HepG2 (cell line): Measurements from ENCODE around the gene SLC6A12. TPM values are rescaled to one million over a fixed set of nuclear protein-coding genes. Genes with fewer than 3 reads are reported as not detected.

ENCODE experiments used
- ATAC-seq: fragments of 200-7000 bp; cut with Tn5 transposase; 3 replicates; pipeline ENCODE4 v1.9.1; 2020; ENCODE audit warnings: mild to moderate bottlenecking, moderate library complexity
- BruUV-seq: library from RNA; stranded (reverse); fragments of 400-500 nt; replicated peaks from 2 replicates; lab custom pipeline; 2021; lab: Mats Ljungman, UMichigan
- CTCF ChIA-PET: fragments of 300-600 bp; formaldehyde crosslinking; extraction: SDS; loops from one replicate; lab custom pipeline; 2021; ENCODE audit warnings: low total read pairs, inconsistent platforms, low intra/inter-chr PET ratio; lab: Yijun Ruan, JAX
- POLR2A ChIA-PET: fragments of 350-600 bp; sonication (Branson Sonifier 250); formaldehyde crosslinking; loops from one replicate; lab custom pipeline; 2020; ENCODE audit warnings: antibody characterized with exemption, inconsistent platforms; lab: Yijun Ruan, JAX
- DNase-seq: peaks from one replicate; pipeline ENCODE4 v3.0.0-alpha.2; 2015; ENCODE audit warnings: low spot score
- FAIRE-seq: peaks from 3 replicates; lab custom pipeline; 2011; peaks lifted over from hg19 to GRCh38; lab: Jason Lieb, UNC
- H2AFZ ChIP-seq: one replicate; pipeline ENCODE4 v1.6.1; 2011; ENCODE audit warnings: low read length, inconsistent platforms
- H3K27ac ChIP-seq: fragments of 300-600 bp; 3 replicates; pipeline ENCODE4 v1.8.0; 2011; ENCODE audit warnings: mixed run types, mild to moderate bottlenecking, mixed read lengths, low read length, inconsistent platforms; ENCODE audit not compliant: insufficient read depth; ENCODE audit errors: extremely low read length
- H3K27me3 ChIP-seq, 2 experiments: fragments of 200-600 bp in 1 of 2; 2 replicates in 1 of 2; 3 replicates in 1 of 2; pipeline versions ENCODE4 v1.6.0 to v1.8.0; 2011; ENCODE audit warnings: low read length in 2 of 2, mild to moderate bottlenecking in 2 of 2, moderate library complexity in 2 of 2, inconsistent platforms in 1 of 2; ENCODE audit not compliant: insufficient read depth in 2 of 2, control insufficient read depth in 1 of 2
- H3K36me3 ChIP-seq, 2 experiments: fragments of 200-600 bp in 1 of 2; replicated peaks in 1 of 2; 2 replicates in 1 of 2; 3 replicates in 1 of 2; pipeline versions ENCODE4 v1.5.1 to v1.8.0; 2011; ENCODE audit warnings: low read length in 2 of 2, inconsistent platforms in 1 of 2; ENCODE audit not compliant: insufficient read depth in 2 of 2, control insufficient read depth in 1 of 2
- H3K4me1 ChIP-seq: 2 replicates; pipeline ENCODE4 v1.5.1; 2012; ENCODE audit warnings: low read length, inconsistent platforms; ENCODE audit not compliant: insufficient read depth
- H3K4me2 ChIP-seq: 2 replicates; pipeline ENCODE4 v1.6.0; 2011; ENCODE audit warnings: low read depth, low read length, inconsistent platforms
- H3K4me3 ChIP-seq, 3 experiments: fragments of 200-600 bp in 1 of 3; sonication (generic), shearing (Covaris generic) in 1 of 3; replicated peaks in 1 of 3; 2 replicates each; pipeline ENCODE4 v1.5.1; 2011 to 2016; ENCODE audit warnings: low read length in 3 of 3, inconsistent platforms in 2 of 3, low read depth in 2 of 3, mild to moderate bottlenecking in 2 of 3, control low read depth in 1 of 3, mixed read lengths in 1 of 3; ENCODE audit not compliant: insufficient read depth in 1 of 3
- H3K79me2 ChIP-seq: one replicate; pipeline ENCODE4 v1.6.1; 2011; ENCODE audit warnings: low read length, inconsistent platforms; ENCODE audit not compliant: insufficient read depth
- H3K9ac ChIP-seq: 2 replicates; pipeline ENCODE4 v1.6.0; 2011; ENCODE audit warnings: mild to moderate bottlenecking, low read depth, low read length, inconsistent platforms; ENCODE audit not compliant: insufficient read depth
- H3K9me3 ChIP-seq: 2 replicates; pipeline ENCODE4 v1.5.1; 2012; ENCODE audit warnings: mild to moderate bottlenecking, low read length
- H4K20me1 ChIP-seq: 2 replicates; pipeline ENCODE4 v1.6.0; 2011; ENCODE audit warnings: inconsistent platforms, mild to moderate bottlenecking, low read length, moderate library complexity; ENCODE audit not compliant: insufficient read depth
- KLF11 ChIP-seq: IDR thresholded peaks from 2 replicates; pipeline ENCODE4 v1.6.1; 2016; ENCODE audit warnings: missing compliant biosample characterization
- KLF12 ChIP-seq: sonication (generic); formaldehyde crosslinking; IDR thresholded peaks from 2 replicates; pipeline ENCODE4 v1.4.0; 2020; ENCODE audit warnings: missing genetic modification reagents, borderline replicate concordance
- MAFF ChIP-seq: IDR thresholded peaks from 2 replicates; pipeline ENCODE4 v1.6.1; 2011; ENCODE audit warnings: low read depth, low read length, improper control_type of control experiment
- NCOA1 ChIP-seq: sonication (generic); formaldehyde crosslinking; IDR thresholded peaks from 2 replicates; pipeline ENCODE4 v1.9.0; 2021; ENCODE audit warnings: missing genetic modification reagents
- PAXIP1 ChIP-seq: sonication (generic); formaldehyde crosslinking; conservative IDR thresholded peaks from 2 replicates; pipeline ENCODE4 v1.4.0; 2020; ENCODE audit warnings: mild to moderate bottlenecking, missing genetic modification reagents, moderate library complexity
- PHF21A ChIP-seq: sonication (generic); formaldehyde crosslinking; IDR thresholded peaks from 2 replicates; pipeline ENCODE4 v1.5.0; 2020; ENCODE audit warnings: mild to moderate bottlenecking, missing genetic modification reagents
- RARA ChIP-seq: IDR thresholded peaks from 2 replicates; pipeline ENCODE4 v1.6.1; 2016; ENCODE audit warnings: missing genetic modification reagents, missing compliant biosample characterization
- REST ChIP-seq, 2 experiments: IDR thresholded peaks; 2 replicates each; pipeline ENCODE4 v1.6.1; 2011 to 2012; ENCODE audit warnings: low read length in 2 of 2, borderline replicate concordance in 1 of 2, low read depth in 1 of 2, mild to moderate bottlenecking in 1 of 2, moderate library complexity in 1 of 2
- TAF15 ChIP-seq: fragments of 200-400 bp; formaldehyde crosslinking; IDR thresholded peaks from one replicate; pipeline ENCODE4 v1.6.1; 2018; ENCODE audit warnings: mild to moderate bottlenecking, low read depth, low read length; ENCODE audit not compliant: poor library complexity, severe bottlenecking
- XRCC5 ChIP-seq: fragments of 200-400 bp; formaldehyde crosslinking; optimal IDR thresholded peaks from 2 replicates; pipeline ENCODE3; 2017; ENCODE audit warnings: mild to moderate bottlenecking, low read length
- ZNF549 ChIP-seq: sonication (generic); formaldehyde crosslinking; IDR thresholded peaks from 2 replicates; pipeline ENCODE4 v1.5.0; 2020; ENCODE audit warnings: missing genetic modification reagents
- ZNF614 ChIP-seq: IDR thresholded peaks from 2 replicates; pipeline ENCODE4 v1.6.1; 2018; ENCODE audit warnings: missing biosample characterization, missing genetic modification reagents, inconsistent platforms, borderline replicate concordance
- ZNF639 ChIP-seq: conservative IDR thresholded peaks from 2 replicates; pipeline ENCODE4 v1.6.1; 2018; ENCODE audit warnings: missing genetic modification reagents
- ZNF747 ChIP-seq: sonication (generic); formaldehyde crosslinking; IDR thresholded peaks from 2 replicates; pipeline ENCODE4 v1.8.1; 2023; ENCODE audit warnings: missing genetic modification reagents, mild to moderate bottlenecking, borderline replicate concordance
- WGBS: methylation state at CpG from one replicate; pipeline ENCODE4 v1.1.6; 2017; ENCODE audit warnings: low lambda C conversion rate; 5-methylcytosine and 5-hydroxymethylcytosine counted together
- in situ Hi-C: cut with HindIII; loops from 2 replicates; pipeline ENCODE4 v1.10.0; 2017; ENCODE audit warnings: low pct_unique_long_range_greater_than_20kb; ENCODE audit not compliant: extremely low pct_ligation_motif_present
- intact Hi-C: fragments of 100-400 bp; cut with micrococcal nuclease; formaldehyde crosslinking; loops from one replicate; pipeline ENCODE4 v1.10.0; 2022; ENCODE audit not compliant: unreplicated experiment
- polyA plus RNA-seq, 8 experiments: library from polyadenylated mRNA; depleted of rRNA in 3 of 8; stranded (reverse) in 7 of 8; unstranded in 1 of 8; fragments of >200 nt; fragmentation: Illumina TruSeq in 4 of 8; extraction: Trizol in 4 of 8; gene quantifications; 2 replicates each; pipeline versions ENCODE4 v1.2.1 to v1.2.3, GENCODE V29; 2011 to 2016; ENCODE audit warnings: low read depth in 4 of 8, missing spikeins in 1 of 8, mixed read lengths in 1 of 8; ENCODE audit not compliant: insufficient read depth in 1 of 8
- total RNA-seq, 5 experiments: library from RNA; depleted of rRNA; stranded (reverse); fragments of >200 nt; fragmentation: Illumina TruSeq; extraction: Trizol; gene quantifications; 2 replicates each; pipeline ENCODE4 v1.2.3, GENCODE V29; 2016; ENCODE audit warnings: low read depth in 1 of 5

Gene SLC6A12
- total and polyA plus RNA-seq, 2 of the 13 experiments (the other 11 are each of a cell fraction or from before 2014, with no cell fraction given) = 3.7 to 18.8 TPM

DNA sequence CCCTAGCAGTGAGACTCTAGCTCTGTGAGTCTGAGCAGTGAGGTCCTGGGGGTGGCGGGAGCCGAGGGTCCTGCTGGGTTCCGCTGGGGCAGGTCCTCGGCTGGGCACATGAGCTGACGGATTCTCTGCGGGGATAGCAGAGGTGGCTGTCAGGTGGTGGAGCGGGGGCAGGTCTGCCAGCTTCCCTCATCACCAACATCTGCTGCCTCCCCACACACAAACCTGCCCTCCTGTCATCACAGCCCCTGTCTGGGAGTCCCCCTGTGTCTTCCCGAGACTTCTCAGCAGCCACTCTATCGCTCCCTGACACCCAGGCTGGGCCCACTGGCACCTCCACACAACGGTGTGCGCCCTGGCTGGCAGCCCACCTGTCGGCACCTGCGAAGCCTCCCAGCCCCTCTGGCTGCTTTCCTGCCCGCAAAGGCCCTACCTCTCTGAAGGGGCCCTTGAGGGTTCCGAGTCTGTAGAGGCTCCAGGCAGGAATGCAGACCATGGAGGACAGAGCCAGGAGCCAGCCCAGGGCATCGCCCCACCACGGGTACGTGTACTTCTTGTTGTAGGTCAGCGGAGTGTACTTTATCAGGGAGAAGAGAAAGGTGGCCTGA lies 7.1 kb upstream of the SLC6A12 start:
- ChIA-PET CTCF (no interaction called here), POLR2A (no interaction called here)
- DNase-seq (no peak), FAIRE-seq (no peak), ATAC-seq (no peak)
- no peaks in the 10 kb centered on the region for H3K9me3 ChIP-seq
- BruUV-seq = no TSS peak
- intact Hi-C loops = no loop called here
- no peak overlapping the region for H3K9ac ChIP-seq
- peaks cover 0 to 1% of the 10 kb centered on the region in 2 experiments; a peak in 1 of 5 replicates for H3K27me3 ChIP-seq
- no peaks in the 10 kb centered on the region for H3K79me2 ChIP-seq
- peaks cover 7% of the 10 kb centered on the region for H3K4me1 ChIP-seq
- H2AFZ ChIP-seq = no peak overlapping the region
- no peaks in the 10 kb centered on the region for H4K20me1 ChIP-seq
- H3K27ac ChIP-seq = no peak overlapping the region
- no peak overlapping the region for H3K4me2 ChIP-seq
- WGBS = 72% methylated on average over 13 of the region's 19 CpGs
- H3K4me3 ChIP-seq = no peak overlapping the region
- in situ Hi-C loops = no loop called here
- H3K36me3 ChIP-seq = no peaks in the 10 kb centered on the region
- TF ChIP-seq ZNF614 (CRISPR knock-in tag) (no peak), KLF11 (CRISPR knock-in tag) (no peak), PAXIP1 (CRISPR knock-in tag) (no peak), ZNF747 (CRISPR knock-in tag) (no peak), PHF21A (CRISPR knock-in tag) (no peak), RARA (CRISPR knock-in tag) (no peak), REST (IDR thresholded peaks at IDR 0.05; ENCODE audit: borderline replicate concordance in 1 of 2, low read depth in 1 of 2, low read length in 2 of 2) (no peak), NCOA1 (CRISPR knock-in tag) (no peak), ZNF549 (no peak), XRCC5 (no peak), KLF12 (CRISPR knock-in tag) (no peak), MAFF (no peak), TAF15 (no peak), ZNF639 (CRISPR knock-in tag) (no peak)
